Amniotic epithelial cell (primary cell): ENCODE data around the gene SLC9A5.

ENCODE experiments used
- DNase-seq: peaks from one replicate; pipeline ENCODE4 v3.0.0-alpha.2; 2010; ENCODE audit warnings: low read depth

SLC9A5 gene

GRCh38 chr16:67256701-67257230 lies 8.0 kb downstream of the SLC9A5 start:
- DNase-seq, result no peak

DNA sequence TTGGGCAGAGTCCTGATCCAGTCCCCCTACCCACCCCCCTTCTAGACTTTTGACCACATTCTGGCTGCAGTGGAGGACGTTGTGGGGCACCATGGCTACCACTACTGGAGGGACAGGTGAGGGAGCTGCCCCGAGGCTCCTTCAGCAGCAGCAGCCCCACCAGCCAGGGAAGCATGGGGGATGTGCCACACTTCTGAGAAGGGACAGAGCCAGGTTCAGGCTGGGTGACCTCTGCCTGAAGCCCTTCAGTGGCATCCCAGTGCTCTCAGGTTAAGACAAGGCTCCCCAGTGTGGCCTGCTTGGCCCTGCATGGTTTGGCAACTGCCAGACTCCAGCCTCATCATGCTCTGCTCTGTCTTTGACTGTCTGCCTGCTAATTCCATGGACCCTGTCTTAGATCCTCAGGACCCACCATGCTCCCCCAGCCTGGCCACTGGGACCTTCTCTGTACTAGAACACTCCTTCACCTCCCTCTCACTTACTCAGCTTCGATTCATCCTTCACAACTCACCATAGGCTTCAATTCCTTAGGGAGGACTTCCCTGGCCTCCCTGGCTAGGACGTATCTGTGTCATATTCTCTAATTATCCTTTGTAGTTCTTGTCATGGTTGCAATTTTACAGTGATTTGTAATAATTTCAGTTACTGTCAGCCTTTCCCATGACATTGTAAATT lies 8.8 kb downstream of the SLC9A5 start:
- DNase-seq, result no peak

DNA sequence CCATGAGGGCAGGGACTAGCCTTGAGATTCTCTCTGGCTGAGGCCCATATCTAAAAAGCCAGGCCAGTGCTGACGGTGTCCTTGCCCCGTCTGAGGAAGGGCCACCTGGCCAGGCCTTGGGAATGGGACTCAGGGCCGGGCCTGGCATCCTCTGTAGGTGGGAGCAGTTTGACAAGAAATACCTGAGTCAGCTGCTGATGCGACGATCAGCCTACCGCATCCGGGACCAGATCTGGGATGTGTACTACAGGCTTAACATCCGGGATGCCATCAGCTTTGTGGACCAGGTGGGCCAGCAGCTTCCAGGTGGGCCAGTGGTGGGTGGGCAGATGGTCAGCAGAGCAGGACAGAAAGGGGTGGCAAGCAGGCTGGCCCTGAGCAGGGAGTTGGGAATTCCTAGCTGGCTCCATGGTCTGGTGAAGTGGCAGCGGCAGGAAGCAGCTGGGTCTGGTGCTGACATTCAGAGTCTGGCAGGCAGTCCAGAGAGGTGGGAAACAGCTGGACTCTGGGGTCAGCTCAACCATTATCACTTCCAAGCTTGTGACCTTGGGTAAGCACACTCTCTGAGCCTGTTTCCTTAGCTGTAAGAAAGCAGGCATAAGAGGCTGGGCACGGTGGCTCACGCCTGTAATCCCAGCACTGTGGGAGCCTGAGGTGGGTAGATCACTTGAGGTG lies 9.5 kb downstream of the SLC9A5 start:
- no peak for DNase-seq

DNA sequence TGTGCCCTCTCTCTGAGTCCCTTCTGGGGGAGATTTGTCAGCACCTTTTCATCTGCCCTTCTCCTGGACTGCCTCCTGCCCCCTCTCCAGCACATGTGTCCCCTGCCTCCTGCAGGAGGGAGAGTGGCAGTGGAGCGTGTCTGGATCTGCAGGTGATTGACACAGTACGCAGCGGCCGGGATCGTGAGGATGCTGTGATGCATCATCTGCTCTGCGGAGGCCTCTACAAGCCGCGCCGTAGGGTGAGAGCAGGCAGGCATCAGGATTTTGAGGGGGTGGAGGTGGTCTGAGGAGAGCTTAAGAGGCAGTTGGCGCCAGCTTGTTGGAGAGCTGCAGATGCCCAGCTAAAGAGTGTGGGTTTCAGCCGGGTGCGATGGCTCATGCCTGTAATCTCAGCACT lies 10.9 kb downstream of the SLC9A5 start:
- no peak for DNase-seq

GRCh38 chr16:67260426-67261063 lies 11.8 kb downstream of the SLC9A5 start:
- DNase-seq, result peak; percentile 51

DNA sequence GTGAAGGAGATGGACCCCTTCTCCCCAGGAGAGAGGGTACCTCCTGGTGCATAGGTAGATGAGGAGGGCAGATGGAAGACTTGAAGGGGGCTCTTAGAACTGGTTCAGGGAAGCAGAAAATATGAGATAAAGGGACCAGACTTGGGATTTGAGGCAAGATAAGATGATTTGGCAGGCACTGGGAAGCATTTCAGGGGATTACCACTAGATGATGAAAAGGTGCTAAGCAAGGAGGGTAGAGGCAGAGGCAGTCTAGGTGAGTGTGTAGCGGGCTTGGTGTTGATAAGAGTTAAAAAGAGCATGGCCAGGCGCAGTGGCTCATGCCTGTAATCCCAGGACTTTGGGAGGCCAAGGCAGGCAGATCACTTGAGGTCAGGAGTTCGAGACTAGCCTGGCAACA lies 14.4 kb downstream of the SLC9A5 start:
- DNase-seq, result no peak

DNA sequence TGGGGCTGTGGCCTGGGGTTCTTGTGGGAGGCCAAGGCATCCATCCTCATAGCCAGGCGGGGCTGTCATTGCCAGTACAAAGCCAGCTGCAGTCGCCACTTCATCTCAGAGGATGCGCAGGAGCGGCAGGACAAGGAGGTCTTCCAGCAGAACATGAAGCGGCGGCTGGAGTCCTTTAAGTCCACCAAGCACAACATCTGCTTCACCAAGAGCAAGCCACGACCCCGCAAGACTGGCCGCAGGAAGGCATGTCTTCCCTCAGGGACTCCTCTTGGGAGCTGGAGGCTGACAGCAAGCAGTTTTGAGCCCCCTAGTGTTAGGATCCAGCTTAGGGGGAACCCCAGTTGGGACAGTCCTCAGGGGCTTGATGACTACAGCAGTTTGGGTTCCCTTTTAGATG lies 15.5 kb downstream of the SLC9A5 start:
- DNase-seq, result no peak

- DNase-seq, result no peak
Observed at GRCh38 chr16:67264866-67265265, 16.1 kb downstream of the SLC9A5 start.

- DNase-seq, result no peak
Observed at GRCh38 chr16:67265834-67266233, 17.1 kb downstream of the SLC9A5 start.

DNA sequence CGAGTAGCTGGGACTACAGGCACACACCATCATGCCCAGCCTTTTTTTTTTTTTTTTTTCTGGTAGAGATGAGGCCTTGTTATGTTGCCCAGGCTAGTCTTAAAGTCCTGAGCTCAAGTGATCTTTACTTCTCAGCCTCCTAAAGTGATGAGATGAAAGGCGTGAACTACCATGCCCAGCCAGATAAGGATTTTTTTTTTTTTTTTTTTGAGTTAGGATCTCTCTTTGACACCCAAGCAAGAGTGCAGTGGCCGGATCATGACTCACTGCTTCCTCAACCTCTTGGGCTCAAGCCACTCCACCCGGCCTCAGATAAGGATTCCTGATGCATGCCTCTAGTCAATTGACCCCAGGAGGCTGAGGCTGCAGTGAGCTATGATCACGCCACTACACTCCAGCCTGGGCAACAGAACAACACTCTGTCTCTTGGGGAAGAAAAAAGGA lies 19.4 kb downstream of the SLC9A5 start:
- peak; percentile 95 for DNase-seq

DNA sequence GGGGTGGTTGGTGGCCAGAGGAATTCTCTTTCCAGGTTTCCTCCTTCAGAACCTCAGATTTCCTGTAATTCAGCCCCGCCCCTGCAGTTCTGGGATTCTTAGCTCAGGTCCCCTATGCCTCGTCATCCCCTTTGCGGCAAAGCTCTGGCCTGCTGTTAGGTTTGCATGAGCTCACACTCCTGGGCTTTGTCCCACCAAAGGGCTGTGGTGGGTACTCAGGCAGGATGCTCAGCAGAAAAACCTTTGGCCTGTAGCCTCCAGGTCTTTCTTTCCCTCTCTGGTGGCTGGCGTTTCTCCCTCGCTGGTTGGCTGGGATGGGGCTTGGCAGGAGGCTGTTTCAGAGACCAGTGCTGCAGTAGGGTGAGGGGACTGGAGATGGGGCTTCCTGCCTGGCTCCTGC lies 21.0 kb downstream of the SLC9A5 start:
- peak; percentile 56 for DNase-seq

DNA sequence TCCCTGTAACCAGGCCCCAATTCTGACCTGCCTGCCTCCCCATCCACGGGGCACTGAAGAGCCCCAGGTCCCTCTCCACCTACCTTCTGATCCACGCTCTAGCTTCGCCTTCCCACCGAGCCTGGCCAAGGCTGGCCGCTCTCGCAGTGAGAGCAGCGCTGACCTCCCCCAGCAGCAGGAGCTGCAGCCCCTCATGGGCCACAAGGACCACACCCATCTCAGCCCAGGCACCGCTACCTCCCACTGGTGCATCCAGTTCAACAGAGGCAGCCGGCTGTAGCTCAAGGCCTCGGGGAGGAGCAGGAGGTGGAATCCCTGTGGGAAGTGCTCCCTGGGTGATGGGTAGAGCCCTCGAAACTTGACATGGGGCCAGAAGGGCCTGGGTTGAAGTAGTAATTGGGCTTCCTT lies 22.2 kb downstream of the SLC9A5 start:
- DNase-seq, result no peak

- DNase-seq, result no peak
Observed at GRCh38 chr16:67271446-67271845, 22.7 kb downstream of the SLC9A5 start.

GRCh38 chr16:67275321-67275720 lies 26.5 kb downstream of the SLC9A5 start:
- DNase-seq, result no peak

- DNase-seq, result peak; percentile 99
Observed at GRCh38 chr16:67277294-67277998, 28.7 kb downstream of the SLC9A5 start.

GRCh38 chr16:67277999-67278772 lies 29.4 kb downstream of the SLC9A5 start:
- peak; percentile 62 for DNase-seq

- DNase-seq, result no peak
Observed at GRCh38 chr16:67278773-67279295, 30.1 kb downstream of the SLC9A5 start.

DNA sequence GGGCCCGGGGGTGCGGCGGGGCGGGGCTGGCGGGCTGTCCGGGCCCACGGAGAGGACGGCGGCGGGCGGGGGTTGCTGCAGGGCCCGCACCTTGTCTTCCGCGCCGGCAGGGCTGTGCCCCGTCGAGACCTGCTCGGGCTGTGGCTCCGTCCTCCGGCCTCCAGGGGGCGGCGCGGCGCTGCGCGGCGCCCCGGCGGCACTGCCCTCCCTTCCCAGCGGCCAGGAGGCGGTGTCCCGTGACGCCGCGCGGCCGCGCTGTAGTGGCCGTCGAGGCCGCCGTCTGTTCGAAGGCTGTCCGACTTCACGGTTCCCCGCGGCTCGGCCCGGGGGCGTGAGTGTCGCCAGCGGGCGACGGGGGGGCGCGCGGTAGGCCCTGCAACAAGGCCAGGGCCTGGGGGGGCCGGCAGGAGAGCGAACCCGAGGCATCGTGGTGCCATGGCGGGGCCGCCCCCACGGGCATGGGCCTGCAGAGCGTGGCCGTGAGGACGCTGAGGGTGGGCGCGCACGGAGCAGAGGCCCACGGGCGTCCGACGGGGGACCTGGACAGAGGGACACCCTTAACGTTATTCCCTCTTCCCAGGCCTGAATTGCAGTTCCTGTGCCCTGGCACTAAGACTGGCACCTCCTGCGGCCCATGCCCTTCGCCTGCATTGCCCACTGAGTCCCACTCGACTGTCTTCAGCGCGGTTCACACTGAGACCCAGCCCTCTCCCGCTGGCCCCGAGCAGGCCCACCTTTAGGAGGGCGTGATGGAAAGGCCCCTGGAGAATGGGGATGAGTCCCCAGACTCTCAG lies 30.7 kb downstream of the SLC9A5 start, which contains the start of gene PLEKHG4:
Gene PLEKHG4, plus strand, starts transcription at position 237 of the 794 bp plus-strand sequence. Its CDS starts 513 bp downstream, at position 750.
- peak; percentile 59 for DNase-seq

DNA sequence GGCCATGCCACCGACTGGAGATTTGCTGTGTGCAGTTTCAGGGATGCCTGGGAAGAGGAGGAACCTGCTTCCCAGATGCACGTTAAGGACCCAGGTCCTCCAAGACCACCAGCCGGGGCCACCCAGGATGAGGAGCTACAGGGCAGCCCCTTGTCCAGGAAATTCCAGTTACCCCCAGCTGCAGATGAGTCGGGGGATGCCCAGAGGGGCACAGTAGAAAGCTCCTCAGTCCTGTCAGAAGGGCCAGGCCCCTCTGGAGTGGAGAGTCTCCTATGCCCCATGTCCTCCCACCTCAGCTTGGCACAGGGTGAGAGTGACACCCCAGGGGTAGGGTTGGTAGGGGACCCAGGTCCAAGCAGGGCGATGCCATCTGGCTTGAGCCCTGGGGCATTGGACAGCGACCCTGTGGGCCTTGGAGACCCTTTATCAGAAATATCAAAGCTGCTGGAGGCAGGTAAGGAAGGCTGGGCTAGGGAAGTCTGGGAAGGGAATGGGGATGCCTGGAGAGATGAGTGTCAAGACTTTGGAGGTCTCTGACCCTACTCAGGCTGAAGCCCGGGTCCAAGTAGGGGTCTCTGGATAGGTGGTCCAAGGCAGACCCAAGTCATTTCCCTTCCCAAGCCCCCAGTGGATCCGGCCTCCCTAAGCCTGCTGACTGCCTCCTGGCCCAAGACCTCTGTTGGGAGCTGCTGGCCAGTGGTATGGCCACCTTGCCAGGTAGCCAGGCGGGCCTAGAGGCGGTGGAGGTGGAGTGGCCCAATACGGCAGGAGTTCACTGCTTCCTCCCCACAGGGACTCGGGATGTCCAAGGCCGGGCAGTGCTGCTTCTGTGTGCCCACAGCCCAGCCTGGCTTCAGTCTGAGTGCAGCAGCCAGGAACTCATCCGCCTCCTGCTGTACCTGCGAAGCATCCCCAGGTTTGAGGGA lies 31.6 kb downstream of the SLC9A5 start:
- DNase-seq, result no peak
